T47D (cell line): ENCODE measurements around the gene DLG2.
A peak's percentile ranks its signal among the peaks of the same experiment; 100 is the strongest.

Source experiments
- DNase-seq, 2 experiments: peaks; one replicate each; pipeline versions ENCODE4 v3.0.0 to v3.0.0-alpha.2; 2011 to 2012; ENCODE audit warnings: low read depth in 1 of 2, low spot score in 1 of 2
- JUND ChIP-seq: IDR thresholded peaks from 2 replicates; pipeline ENCODE4 v1.6.1; 2012; ENCODE audit warnings: low read depth
- in situ Hi-C: cut with HindIII; loops from 2 replicates; pipeline ENCODE4 v1.10.0; 2016; ENCODE audit warnings: low sequenced_read_pairs, low pct_unique_long_range_greater_than_20kb

The DLG2 gene

DNA sequence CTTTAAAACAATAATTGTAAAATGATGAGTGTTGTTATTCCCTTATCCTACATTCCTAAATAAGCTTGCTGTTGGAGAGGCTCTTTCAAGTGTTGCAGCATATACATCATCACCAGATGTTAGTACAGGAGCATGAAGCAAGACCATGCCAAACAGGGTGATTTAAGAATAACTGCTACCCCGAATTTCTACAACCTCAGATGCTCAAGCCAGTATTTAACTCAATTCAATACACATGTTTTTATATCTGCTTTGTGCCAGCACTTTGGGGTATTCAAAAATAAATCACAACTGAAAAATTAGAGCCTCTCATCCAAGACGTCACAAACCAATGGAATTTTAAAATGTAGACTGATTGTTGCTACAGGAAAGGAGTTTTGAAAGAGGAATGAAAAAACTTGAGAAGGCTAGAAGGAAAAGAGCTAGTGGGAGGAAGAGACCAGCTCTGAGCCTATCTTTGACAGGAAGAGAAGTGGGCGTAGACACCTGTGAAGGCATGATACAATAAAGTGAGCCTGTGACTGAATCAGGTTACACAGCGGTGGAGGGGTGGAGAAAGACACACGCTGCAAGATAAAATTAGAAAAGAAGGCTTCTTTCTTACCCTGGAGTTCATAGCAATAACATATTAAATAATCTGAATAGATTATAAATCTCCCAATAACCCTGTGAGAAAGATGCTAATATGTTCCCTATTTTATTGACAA lies 95.8 kb downstream of the DLG2 start:
- in situ Hi-C loops = no loop called here
- no peak for DNase-seq
- no peak for TF ChIP-seq JUND

DNA sequence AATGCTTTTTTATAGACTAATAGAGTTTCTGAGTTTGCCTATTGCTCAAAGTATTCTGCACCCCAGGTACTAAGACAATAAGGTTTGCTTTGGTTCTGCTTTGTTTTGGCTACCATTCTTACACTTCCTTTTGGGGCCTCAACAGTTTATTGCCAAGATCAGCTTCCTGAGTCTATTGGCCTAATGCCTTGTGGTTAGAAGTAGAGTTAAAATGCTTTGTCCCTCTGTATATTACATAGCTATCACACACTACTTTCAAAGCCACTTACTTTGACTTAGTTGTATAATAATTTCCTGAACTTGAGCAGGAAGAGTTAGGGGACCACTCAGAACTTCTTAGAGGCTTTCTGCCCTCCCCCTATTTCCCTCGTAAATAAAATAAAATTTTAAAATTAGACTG lies 96.5 kb downstream of the DLG2 start:
- DNase-seq = no peak
- TF ChIP-seq JUND = no peak
- in situ Hi-C loops = no loop called here

GRCh38 chr11:85526564-85526963 lies 100.6 kb downstream of the DLG2 start:
- in situ Hi-C loops = no loop called here
- no peak for DNase-seq
- TF ChIP-seq JUND = no peak

DNA sequence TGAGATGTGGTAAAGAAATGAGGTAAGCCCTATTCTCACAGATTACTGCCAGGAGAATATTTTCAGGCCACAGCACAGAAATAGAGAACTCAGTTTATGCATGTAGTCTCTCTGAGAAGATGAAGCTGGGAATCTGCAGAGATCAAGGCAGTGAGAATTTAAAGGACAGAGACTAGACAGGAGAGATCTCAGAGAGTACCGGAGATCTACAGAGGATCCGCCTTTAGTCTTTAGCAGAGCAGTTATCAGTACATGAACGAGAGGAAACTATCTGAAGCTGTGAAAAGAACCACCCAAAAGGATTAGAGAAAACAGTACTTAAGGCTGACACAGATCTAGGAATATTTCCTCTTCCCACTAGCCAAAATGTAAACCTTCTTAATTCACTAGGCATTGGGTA lies 101.5 kb downstream of the DLG2 start:
- in situ Hi-C loops = no loop called here

GRCh38 chr11:85517272-85517671 lies 109.9 kb downstream of the DLG2 start:
- in situ Hi-C loops = no loop called here
- no peak for DNase-seq
- TF ChIP-seq JUND = no peak

More for the DNA sequence above, 101.5 kb downstream of the DLG2 start:
- DNase-seq = no peak
- TF ChIP-seq JUND = no peak

GRCh38 chr11:85495918-85496317 lies 131.2 kb downstream of the DLG2 start:
- DNase-seq = no peak
- in situ Hi-C loops = no loop called here

GRCh38 chr11:85494396-85494795 lies 132.7 kb downstream of the DLG2 start:
- DNase-seq = no peak
- in situ Hi-C loops = no loop called here

More at GRCh38 chr11:85495918-85496317, 131.2 kb downstream of the DLG2 start:
- no peak for TF ChIP-seq JUND

DNA sequence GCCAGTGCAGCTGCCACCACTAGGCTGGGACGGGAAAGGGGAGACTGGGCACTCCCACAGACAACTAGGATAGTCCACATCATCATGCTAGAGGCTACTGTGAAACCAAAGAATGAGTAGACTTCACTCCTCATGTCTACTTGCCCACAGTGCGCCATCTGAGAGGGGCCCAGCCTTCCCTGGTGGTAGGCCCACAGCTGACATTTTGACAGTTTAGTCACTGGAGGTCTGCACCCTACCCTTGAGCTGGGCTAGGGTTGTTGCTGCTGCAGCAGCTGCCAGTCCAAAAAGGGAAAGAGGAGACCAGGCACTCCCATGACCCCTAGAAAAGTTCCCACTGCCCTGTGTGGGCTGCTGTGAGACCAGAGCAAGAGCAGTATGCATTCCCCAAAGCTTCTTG lies 141.2 kb downstream of the DLG2 start:
- in situ Hi-C loops = no loop called here
- TF ChIP-seq JUND = no peak
- no peak for DNase-seq

More at GRCh38 chr11:85494396-85494795, 132.7 kb downstream of the DLG2 start:
- TF ChIP-seq JUND = no peak

GRCh38 chr11:85483861-85484260 lies 143.3 kb downstream of the DLG2 start:
- DNase-seq = no peak
- in situ Hi-C loops = no loop called here
- TF ChIP-seq JUND = no peak

GRCh38 chr11:85481862-85482261 lies 145.3 kb downstream of the DLG2 start:
- in situ Hi-C loops = no loop called here
- TF ChIP-seq JUND = no peak
- no peak for DNase-seq

GRCh38 chr11:85475660-85476517 lies 151.3 kb downstream of the DLG2 start:
- DNase-seq = no peak
- TF ChIP-seq JUND = no peak
- in situ Hi-C loops = no loop called here

GRCh38 chr11:85472953-85473352 lies 154.2 kb downstream of the DLG2 start:
- in situ Hi-C loops = no loop called here
- no peak for DNase-seq
- TF ChIP-seq JUND = no peak

- no peak for TF ChIP-seq JUND
- peak in 1 of 2 experiments; percentile 23 for DNase-seq
- in situ Hi-C loops = no loop called here
Measured at GRCh38 chr11:85464283-85464682, 162.9 kb downstream of the DLG2 start.
